ENCODE results near the gene SNX33. TPM values are rescaled to one million over a fixed set of nuclear protein-coding genes. Genes with fewer than 3 reads are reported as not detected.
A peak's percentile ranks its signal among the peaks of the same experiment; 100 is the strongest.

SNX33 gene
- polyA plus RNA-seq, 1 donor (not counting 4 experiments of a cell fraction or from before 2014, with no cell fraction given): 21.7 TPM

- Histone ChIP-seq H3K9me1 (ENCODE audit: control insufficient read depth, extremely low read depth, insufficient read depth, low read length) (peaks cover 1% of the 10 kb centered on the region), H3K9me3 (ENCODE audit: control insufficient read depth, low read depth, low read length) (no peaks in the 10 kb centered on the region), H4K20me1 (ENCODE audit: control insufficient read depth, extremely low read depth, insufficient read depth, low read length) (peaks cover 2% of the 10 kb centered on the region), H3K4me1 (ENCODE audit: control insufficient read depth, extremely low read depth, insufficient read depth, low read length) (peaks cover 15% of the 10 kb centered on the region), H3K9ac (ENCODE audit: control insufficient read depth, extremely low read depth, insufficient read depth, low read length) (no peak overlapping the region), H3K27ac (ENCODE audit: control insufficient read depth, insufficient read depth, low read length) (no peak overlapping the region), H3K4me3 (ENCODE audit: control insufficient read depth in 2 of 3, extremely low read depth in 1 of 3, insufficient read depth in 2 of 3, low read depth in 1 of 3, low read length in 3 of 3) (no peak overlapping the region), H3K36me3 (ENCODE audit: control insufficient read depth in 2 of 2, extremely low read depth in 1 of 2, insufficient read depth in 2 of 2, low read length in 2 of 2) (peaks cover 0 to under 1% of the 10 kb centered on the region in 2 experiments), H3K79me2 (ENCODE audit: control insufficient read depth, insufficient read depth, low read length) (peaks cover 31% of the 10 kb centered on the region), H2AFZ (ENCODE audit: control insufficient read depth, low read length) (no peak overlapping the region), H3K4me2 (ENCODE audit: control insufficient read depth, extremely low read depth, insufficient read depth, low read depth, low read length) (no peak overlapping the region), H3K27me3 (ENCODE audit: control insufficient read depth, extremely low read depth, insufficient read depth, low read length) (no peaks in the 10 kb centered on the region)
- DNase-seq (ENCODE audit: low read depth, low spot score): no peak
- dilution Hi-C loops (cut with MboI; ENCODE audit: extremely low pct_ligation_motif_present, low sequenced_read_pairs): no loop called here
- FAIRE-seq: no peak
- no peak for TF ChIP-seq EZH2 (IDR thresholded peaks at IDR 0.05; ENCODE audit: low read length)
- TF ChIP-seq, protein P1, sequence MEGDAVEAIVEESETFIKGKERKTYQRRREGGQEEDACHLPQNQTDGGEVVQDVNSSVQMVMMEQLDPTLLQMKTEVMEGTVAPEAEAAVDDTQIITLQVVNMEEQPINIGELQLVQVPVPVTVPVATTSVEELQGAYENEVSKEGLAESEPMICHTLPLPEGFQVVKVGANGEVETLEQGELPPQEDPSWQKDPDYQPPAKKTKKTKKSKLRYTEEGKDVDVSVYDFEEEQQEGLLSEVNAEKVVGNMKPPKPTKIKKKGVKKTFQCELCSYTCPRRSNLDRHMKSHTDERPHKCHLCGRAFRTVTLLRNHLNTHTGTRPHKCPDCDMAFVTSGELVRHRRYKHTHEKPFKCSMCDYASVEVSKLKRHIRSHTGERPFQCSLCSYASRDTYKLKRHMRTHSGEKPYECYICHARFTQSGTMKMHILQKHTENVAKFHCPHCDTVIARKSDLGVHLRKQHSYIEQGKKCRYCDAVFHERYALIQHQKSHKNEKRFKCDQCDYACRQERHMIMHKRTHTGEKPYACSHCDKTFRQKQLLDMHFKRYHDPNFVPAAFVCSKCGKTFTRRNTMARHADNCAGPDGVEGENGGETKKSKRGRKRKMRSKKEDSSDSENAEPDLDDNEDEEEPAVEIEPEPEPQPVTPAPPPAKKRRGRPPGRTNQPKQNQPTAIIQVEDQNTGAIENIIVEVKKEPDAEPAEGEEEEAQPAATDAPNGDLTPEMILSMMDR (optimal IDR thresholded peaks at IDR 0.05 in 1 of 3, IDR thresholded peaks at IDR 0.05 in 1 of 3, conservative IDR thresholded peaks at IDR 0.05 in 1 of 3; ENCODE audit: extremely low read depth in 1 of 3, insufficient read depth in 2 of 3, low read length in 3 of 3): no peak
These were observed 3.3 kb upstream of the SNX33 start for GRCh38 chr15:75644376-75644775.

- peaks cover 7% of the 10 kb centered on the region for H3K9me1 ChIP-seq (ENCODE audit: control insufficient read depth, extremely low read depth, insufficient read depth, low read length)
- H3K4me3 ChIP-seq (ENCODE audit: control insufficient read depth in 2 of 3, extremely low read depth in 1 of 3, insufficient read depth in 2 of 3, low read depth in 1 of 3, low read length in 3 of 3): peak overlapping the region; percentile 88 to 94 (median 91)
- H3K27me3 ChIP-seq (ENCODE audit: control insufficient read depth, extremely low read depth, insufficient read depth, low read length): no peaks in the 10 kb centered on the region
- H3K9ac ChIP-seq (ENCODE audit: control insufficient read depth, extremely low read depth, insufficient read depth, low read length): peak overlapping the region; percentile 95
- peak; percentile 41 for FAIRE-seq
- H3K4me2 ChIP-seq (ENCODE audit: control insufficient read depth, extremely low read depth, insufficient read depth, low read depth, low read length): peak overlapping the region; percentile 88
- dilution Hi-C loops (cut with MboI; ENCODE audit: extremely low pct_ligation_motif_present, low sequenced_read_pairs): no loop called here
- no peak for DNase-seq (ENCODE audit: low read depth, low spot score)
- no peak overlapping the region for H2AFZ ChIP-seq (ENCODE audit: control insufficient read depth, low read length)
- H4K20me1 ChIP-seq (ENCODE audit: control insufficient read depth, extremely low read depth, insufficient read depth, low read length): peaks cover 2% of the 10 kb centered on the region
- TF ChIP-seq, protein P1 (optimal IDR thresholded peaks at IDR 0.05 in 1 of 3, IDR thresholded peaks at IDR 0.05 in 1 of 3, conservative IDR thresholded peaks at IDR 0.05 in 1 of 3; ENCODE audit: extremely low read depth in 1 of 3, insufficient read depth in 2 of 3, low read length in 3 of 3): no peak
- no peak for TF ChIP-seq EZH2 (IDR thresholded peaks at IDR 0.05; ENCODE audit: low read length)
- no peaks in the 10 kb centered on the region for H3K9me3 ChIP-seq (ENCODE audit: control insufficient read depth, low read depth, low read length)
- peaks cover 34% of the 10 kb centered on the region for H3K4me1 ChIP-seq (ENCODE audit: control insufficient read depth, extremely low read depth, insufficient read depth, low read length)
- H3K79me2 ChIP-seq (ENCODE audit: control insufficient read depth, insufficient read depth, low read length): peaks cover 44% of the 10 kb centered on the region
- H3K27ac ChIP-seq (ENCODE audit: control insufficient read depth, insufficient read depth, low read length): peak overlapping the region; percentile 90
- peaks cover 4 to 14% of the 10 kb centered on the region in 2 experiments for H3K36me3 ChIP-seq (ENCODE audit: control insufficient read depth in 2 of 2, extremely low read depth in 1 of 2, insufficient read depth in 2 of 2, low read length in 2 of 2)
These were observed 1.4 kb upstream of the SNX33 start for GRCh38 chr15:75646112-75646943.

Measured in keratinocyte (primary cell).